ENCODE results near the gene TMEFF2. TPM values are rescaled to one million over a fixed set of nuclear protein-coding genes. Genes with fewer than 3 reads are reported as not detected.
"Not testable (repeated sequence)": the region's sequence is repeated elsewhere in the genome, so short reads cannot be mapped to it uniquely, and the experiment has no call there.

The TMEFF2 gene
- total and polyA plus RNA-seq, 3 experiments from 2014 or later = not detected

DNA sequence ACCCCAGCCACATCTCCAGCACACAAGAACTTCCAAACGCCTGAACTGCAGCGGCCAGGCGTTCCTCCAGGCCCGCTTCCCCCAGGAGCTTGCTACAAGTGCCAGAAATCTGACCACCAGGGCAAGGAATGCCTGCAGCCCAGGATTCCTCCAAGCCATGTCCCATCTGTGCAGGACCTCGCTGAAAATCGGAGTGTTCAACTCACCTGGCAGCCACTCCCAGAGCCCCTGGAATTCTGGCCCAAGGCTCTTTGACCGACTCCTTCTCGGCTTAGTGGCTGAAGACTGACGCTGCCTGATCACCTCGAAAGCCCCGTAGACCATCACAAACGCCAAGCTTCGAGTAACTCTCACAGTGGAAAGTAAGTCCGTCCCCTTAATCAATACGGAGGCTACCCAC is 62.1 kb downstream of the TMEFF2 start:
- H3K4me3 ChIP-seq (ENCODE audit: low read length); H3K9me3 ChIP-seq (ENCODE audit: low read length); H3K36me3 Mint-ChIP-seq; DNase-seq; H3K27me3 Mint-ChIP-seq; H3K4me3 Mint-ChIP-seq; H3K27ac ChIP-seq (ENCODE audit: low read depth, low read length); H3K36me3 ChIP-seq (ENCODE audit: insufficient read depth, low read length); POLR2A ChIA-PET; H3K4me1 ChIP-seq (ENCODE audit: insufficient read depth, low read length); CTCF ChIA-PET; H3K4me1 Mint-ChIP-seq; H3K27me3 ChIP-seq (ENCODE audit: insufficient read depth, low read length, poor library complexity, severe bottlenecking); H3K27ac Mint-ChIP-seq; H3K9me3 Mint-ChIP-seq: not testable (repeated sequence)

DNA sequence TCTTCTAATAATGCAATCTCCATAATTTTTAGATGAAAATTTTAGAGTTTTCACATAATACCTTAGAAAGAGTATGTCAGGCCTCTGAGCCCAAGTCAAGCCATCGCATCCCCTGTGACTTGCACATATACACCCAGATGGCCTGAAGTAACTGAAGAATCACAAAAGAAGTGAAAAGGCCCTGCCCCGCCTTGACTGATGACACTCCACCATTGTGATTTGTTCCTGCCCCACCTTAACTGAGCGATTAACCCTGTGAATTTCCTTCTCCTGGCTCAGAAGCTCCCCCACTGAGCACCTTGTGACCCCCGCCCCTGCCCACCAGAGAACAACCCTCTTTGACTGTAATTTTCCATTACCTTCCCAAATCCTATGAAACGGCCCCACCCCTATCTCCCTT is 64.4 kb downstream of the TMEFF2 start:
- H3K4me3 Mint-ChIP-seq; H3K9me3 Mint-ChIP-seq; H3K4me3 ChIP-seq (ENCODE audit: low read length); H3K27me3 ChIP-seq (ENCODE audit: insufficient read depth, low read length, poor library complexity, severe bottlenecking); DNase-seq; H3K36me3 Mint-ChIP-seq; POLR2A ChIA-PET; H3K27ac ChIP-seq (ENCODE audit: low read depth, low read length); H3K27me3 Mint-ChIP-seq; H3K4me1 Mint-ChIP-seq; H3K27ac Mint-ChIP-seq; CTCF ChIA-PET; H3K4me1 ChIP-seq (ENCODE audit: insufficient read depth, low read length); H3K36me3 ChIP-seq (ENCODE audit: insufficient read depth, low read length); H3K9me3 ChIP-seq (ENCODE audit: low read length): not testable (repeated sequence)

DNA sequence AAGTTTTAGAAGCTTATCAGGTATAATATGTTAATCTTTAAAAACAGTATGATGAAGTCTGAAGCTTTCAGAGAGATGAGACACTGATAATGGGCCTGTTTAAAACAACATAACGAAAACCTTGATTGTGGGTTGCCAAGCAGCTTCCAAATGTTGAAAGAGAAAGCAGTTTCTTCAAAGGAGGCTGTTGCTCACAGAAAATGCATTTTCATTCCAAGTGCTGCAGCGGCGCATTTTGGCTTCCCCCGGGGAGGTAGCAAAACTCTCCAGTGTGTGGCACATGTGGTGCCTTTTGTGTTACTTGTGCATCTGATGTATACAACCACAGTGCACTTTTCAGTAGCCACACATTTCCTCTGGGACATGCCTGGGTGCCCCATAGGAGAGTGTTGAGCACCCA is 66.1 kb downstream of the TMEFF2 start:
- CTCF ChIA-PET = no interaction called here

DNA sequence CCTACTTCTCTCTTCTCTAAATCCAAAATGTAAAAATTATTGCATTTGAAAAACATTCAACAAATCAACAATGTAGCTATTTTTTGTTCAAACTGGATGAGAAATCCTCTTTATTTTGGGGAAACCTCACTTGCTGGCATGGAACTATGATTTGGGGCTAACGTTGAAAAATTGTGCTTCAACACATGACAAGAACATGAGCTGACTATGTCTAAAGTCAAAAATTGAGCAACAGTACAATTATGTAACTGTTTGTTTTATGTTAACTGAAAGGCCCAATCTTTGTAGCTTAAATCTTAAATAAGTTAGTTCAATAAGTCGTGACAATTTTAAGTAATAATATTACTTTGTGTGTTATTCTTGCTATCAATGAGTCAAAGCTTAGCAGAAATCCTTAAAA is 67.3 kb downstream of the TMEFF2 start:
- H3K27ac Mint-ChIP-seq = no peak overlapping the region
- no peak for DNase-seq
- Histone ChIP-seq H3K4me1 (ENCODE audit: insufficient read depth, low read length) (no peaks in the 10 kb centered on the region), H3K36me3 (ENCODE audit: insufficient read depth, low read length) (no peaks in the 10 kb centered on the region), H3K27me3 (ENCODE audit: insufficient read depth, low read length, poor library complexity, severe bottlenecking) (no peaks in the 10 kb centered on the region), H3K4me3 (ENCODE audit: low read length) (no peak overlapping the region), H3K9me3 (ENCODE audit: low read length) (no peaks in the 10 kb centered on the region), H3K27ac (ENCODE audit: low read depth, low read length) (no peak overlapping the region)
- no peak overlapping the region for H3K4me3 Mint-ChIP-seq
- peaks cover 0 to 7% of the 10 kb centered on the region in 2 donors for H3K27me3 Mint-ChIP-seq
- H3K4me1 Mint-ChIP-seq = no peaks in the 10 kb centered on the region
- POLR2A ChIA-PET = no interaction called here
- H3K9me3 Mint-ChIP-seq = no peaks in the 10 kb centered on the region
- CTCF ChIA-PET = no interaction called here
- no peaks in the 10 kb centered on the region for H3K36me3 Mint-ChIP-seq

More for the DNA sequence above, 66.1 kb downstream of the TMEFF2 start:
- no peaks in the 10 kb centered on the region for H3K4me1 ChIP-seq (ENCODE audit: insufficient read depth, low read length)
- no peaks in the 10 kb centered on the region for H3K36me3 ChIP-seq (ENCODE audit: insufficient read depth, low read length)
- H3K27ac ChIP-seq (ENCODE audit: low read depth, low read length) = no peak overlapping the region
- Mint-ChIP-seq H3K4me1 (no peaks in the 10 kb centered on the region), H3K27me3 (peaks cover 0 to 8% of the 10 kb centered on the region in 2 donors), H3K4me3 (no peak overlapping the region), H3K9me3 (no peaks in the 10 kb centered on the region), H3K36me3 (no peaks in the 10 kb centered on the region), H3K27ac (no peak overlapping the region)
- POLR2A ChIA-PET = no interaction called here
- H3K9me3 ChIP-seq (ENCODE audit: low read length) = no peaks in the 10 kb centered on the region
- H3K4me3 ChIP-seq (ENCODE audit: low read length) = no peak overlapping the region
- no peak for DNase-seq
- H3K27me3 ChIP-seq (ENCODE audit: insufficient read depth, low read length, poor library complexity, severe bottlenecking) = no peaks in the 10 kb centered on the region

DNA sequence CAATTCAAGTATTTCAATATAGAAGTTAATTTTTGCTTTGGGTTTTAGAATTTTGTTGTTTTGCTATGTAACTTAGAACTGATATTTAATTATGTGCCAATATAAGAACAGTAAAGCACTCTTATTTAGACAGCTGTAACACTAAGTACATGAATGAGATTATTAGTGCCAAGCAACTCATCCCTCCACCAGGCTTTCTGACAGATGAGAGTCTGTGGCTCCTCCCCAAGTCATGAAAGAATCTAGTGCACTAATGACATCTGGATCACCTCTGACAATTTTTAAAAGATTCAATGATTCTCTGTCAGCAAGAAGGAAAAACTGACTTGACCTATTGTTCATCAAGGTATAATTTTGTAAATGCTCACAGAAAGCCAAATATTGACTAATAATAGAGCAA is 67.8 kb downstream of the TMEFF2 start:
- Histone ChIP-seq H3K27ac (ENCODE audit: low read depth, low read length) (no peak overlapping the region), H3K4me3 (ENCODE audit: low read length) (no peak overlapping the region), H3K36me3 (ENCODE audit: insufficient read depth, low read length) (no peaks in the 10 kb centered on the region), H3K9me3 (ENCODE audit: low read length) (no peaks in the 10 kb centered on the region), H3K4me1 (ENCODE audit: insufficient read depth, low read length) (no peaks in the 10 kb centered on the region), H3K27me3 (ENCODE audit: insufficient read depth, low read length, poor library complexity, severe bottlenecking) (no peaks in the 10 kb centered on the region)
- Mint-ChIP-seq H3K27ac (no peak overlapping the region), H3K9me3 (no peaks in the 10 kb centered on the region), H3K4me1 (no peaks in the 10 kb centered on the region), H3K36me3 (no peaks in the 10 kb centered on the region), H3K4me3 (no peak overlapping the region), H3K27me3 (peaks cover 0 to 7% of the 10 kb centered on the region in 2 donors)
- ChIA-PET POLR2A (no interaction called here), CTCF (no interaction called here)
- no peak for DNase-seq

DNA sequence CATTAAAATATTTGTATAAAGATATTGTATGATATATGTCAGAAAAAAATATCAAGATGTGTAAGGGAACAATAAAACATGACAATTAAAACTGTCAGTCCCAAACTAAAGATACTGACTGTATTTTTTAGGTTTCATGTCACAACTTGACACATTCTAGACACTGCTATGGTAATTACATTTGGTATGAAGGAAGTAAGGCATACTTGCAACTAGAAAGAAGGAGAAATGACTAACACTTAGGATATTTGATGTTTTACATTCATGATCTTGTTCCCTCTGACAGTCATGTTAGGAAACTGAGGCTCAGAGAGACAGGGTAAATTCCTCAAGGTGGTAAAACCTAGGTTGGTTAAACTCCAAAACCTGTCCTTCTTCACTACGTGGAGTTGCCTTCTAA is 68.3 kb downstream of the TMEFF2 start:
- Mint-ChIP-seq H3K36me3 (no peaks in the 10 kb centered on the region), H3K4me1 (no peaks in the 10 kb centered on the region), H3K9me3 (no peaks in the 10 kb centered on the region), H3K4me3 (no peak overlapping the region), H3K27ac (no peak overlapping the region), H3K27me3 (peaks cover 0 to 7% of the 10 kb centered on the region in 2 donors)
- H3K27me3 ChIP-seq (ENCODE audit: insufficient read depth, low read length, poor library complexity, severe bottlenecking) = no peaks in the 10 kb centered on the region
- H3K36me3 ChIP-seq (ENCODE audit: insufficient read depth, low read length) = no peaks in the 10 kb centered on the region
- ChIA-PET CTCF (no interaction called here), POLR2A (no interaction called here)
- no peaks in the 10 kb centered on the region for H3K4me1 ChIP-seq (ENCODE audit: insufficient read depth, low read length)
- no peaks in the 10 kb centered on the region for H3K9me3 ChIP-seq (ENCODE audit: low read length)
- DNase-seq = no peak
- no peak overlapping the region for H3K4me3 ChIP-seq (ENCODE audit: low read length)
- no peak overlapping the region for H3K27ac ChIP-seq (ENCODE audit: low read depth, low read length)

DNA sequence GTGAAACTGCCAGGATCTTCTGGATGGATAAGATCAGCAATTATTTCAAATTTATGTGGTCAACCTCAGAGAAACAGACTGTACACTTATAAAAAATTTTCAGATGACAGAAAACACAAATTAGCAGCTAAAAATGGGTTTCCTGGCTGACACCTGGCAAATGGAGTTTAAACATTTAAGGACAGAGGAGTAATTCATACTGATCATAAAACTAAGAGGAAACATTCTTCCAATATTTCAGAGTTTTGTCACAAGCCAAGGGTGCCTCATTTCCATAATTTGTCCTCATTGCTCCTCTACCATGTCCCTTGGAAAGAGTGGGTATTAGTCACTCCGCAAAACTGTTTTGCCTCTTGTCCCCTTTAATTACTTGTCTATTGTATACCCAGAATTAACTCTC is 70.2 kb downstream of the TMEFF2 start:
- ChIA-PET CTCF (no interaction called here), POLR2A (no interaction called here)
- no peaks in the 10 kb centered on the region for H3K36me3 Mint-ChIP-seq
- H3K9me3 Mint-ChIP-seq = no peaks in the 10 kb centered on the region
- no peak overlapping the region for H3K27ac ChIP-seq (ENCODE audit: low read depth, low read length)
- H3K27me3 Mint-ChIP-seq = peaks cover 0 to 13% of the 10 kb centered on the region in 2 donors
- no peak for DNase-seq
- no peaks in the 10 kb centered on the region for H3K27me3 ChIP-seq (ENCODE audit: insufficient read depth, low read length, poor library complexity, severe bottlenecking)
- no peak overlapping the region for H3K27ac Mint-ChIP-seq
- H3K4me3 ChIP-seq (ENCODE audit: low read length) = no peak overlapping the region
- no peaks in the 10 kb centered on the region for H3K9me3 ChIP-seq (ENCODE audit: low read length)
- no peaks in the 10 kb centered on the region for H3K36me3 ChIP-seq (ENCODE audit: insufficient read depth, low read length)
- H3K4me3 Mint-ChIP-seq = no peak overlapping the region
- no peaks in the 10 kb centered on the region for H3K4me1 Mint-ChIP-seq
- no peaks in the 10 kb centered on the region for H3K4me1 ChIP-seq (ENCODE audit: insufficient read depth, low read length)

DNA sequence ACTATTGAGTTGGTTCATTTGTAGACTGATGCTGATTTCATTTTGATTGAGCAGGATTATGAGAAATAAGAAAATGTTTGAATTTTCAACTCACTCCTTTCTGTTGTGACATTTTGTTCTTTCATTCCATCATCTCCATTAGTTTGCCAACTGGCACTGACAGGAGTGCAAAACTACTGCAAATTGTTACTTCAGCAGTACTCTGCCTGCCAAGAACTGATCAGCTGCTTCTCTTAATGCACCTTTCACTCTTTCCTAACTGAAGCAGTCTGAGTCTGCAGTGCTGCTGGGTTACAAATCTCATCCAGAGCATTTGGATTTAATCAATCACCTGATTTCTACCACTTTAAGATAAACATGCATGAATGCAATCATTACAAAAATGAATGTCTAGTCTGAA is 70.9 kb downstream of the TMEFF2 start:
- Mint-ChIP-seq H3K27ac (no peak overlapping the region), H3K27me3 (peaks cover 0 to 13% of the 10 kb centered on the region in 2 donors), H3K4me1 (no peaks in the 10 kb centered on the region), H3K9me3 (no peaks in the 10 kb centered on the region), H3K36me3 (no peaks in the 10 kb centered on the region), H3K4me3 (no peak overlapping the region)
- ChIA-PET POLR2A (no interaction called here), CTCF (no interaction called here)
- no peaks in the 10 kb centered on the region for H3K4me1 ChIP-seq (ENCODE audit: insufficient read depth, low read length)
- no peaks in the 10 kb centered on the region for H3K9me3 ChIP-seq (ENCODE audit: low read length)
- no peak overlapping the region for H3K27ac ChIP-seq (ENCODE audit: low read depth, low read length)
- no peaks in the 10 kb centered on the region for H3K27me3 ChIP-seq (ENCODE audit: insufficient read depth, low read length, poor library complexity, severe bottlenecking)
- no peaks in the 10 kb centered on the region for H3K36me3 ChIP-seq (ENCODE audit: insufficient read depth, low read length)
- no peak overlapping the region for H3K4me3 ChIP-seq (ENCODE audit: low read length)
- DNase-seq = no peak

DNA sequence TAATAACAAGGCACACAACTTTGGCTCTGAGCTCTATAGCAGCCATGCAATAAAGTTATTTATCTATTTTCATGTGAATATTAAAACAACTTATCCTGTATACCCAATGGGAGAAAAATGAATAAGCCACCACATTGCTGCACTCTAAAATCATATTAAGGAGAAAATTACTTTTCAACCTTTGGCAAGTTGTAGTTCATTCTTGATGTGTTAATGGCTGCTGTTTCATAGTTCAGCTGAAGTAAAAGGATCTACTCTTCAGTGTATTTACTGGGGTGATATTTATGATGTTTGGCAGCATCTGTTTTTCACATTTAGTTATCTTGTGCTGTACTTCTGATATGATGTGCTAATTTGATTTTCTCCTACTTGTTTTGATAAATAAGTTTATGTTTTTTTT is 71.8 kb downstream of the TMEFF2 start:
- H3K4me3 ChIP-seq (ENCODE audit: low read length) = no peak overlapping the region
- no peaks in the 10 kb centered on the region for H3K36me3 ChIP-seq (ENCODE audit: insufficient read depth, low read length)
- ChIA-PET POLR2A (no interaction called here), CTCF (no interaction called here)
- H3K27me3 Mint-ChIP-seq = peaks cover 1 to 13% of the 10 kb centered on the region in 2 donors
- H3K27ac ChIP-seq (ENCODE audit: low read depth, low read length) = no peak overlapping the region
- no peaks in the 10 kb centered on the region for H3K27me3 ChIP-seq (ENCODE audit: insufficient read depth, low read length, poor library complexity, severe bottlenecking)
- no peak for DNase-seq
- no peaks in the 10 kb centered on the region for H3K4me1 Mint-ChIP-seq
- H3K36me3 Mint-ChIP-seq = no peaks in the 10 kb centered on the region
- H3K9me3 ChIP-seq (ENCODE audit: low read length) = no peaks in the 10 kb centered on the region
- H3K4me1 ChIP-seq (ENCODE audit: insufficient read depth, low read length) = no peaks in the 10 kb centered on the region
- no peak overlapping the region for H3K27ac Mint-ChIP-seq
- peaks cover 0 to 6% (median 2%) of the 10 kb centered on the region in 5 donors for H3K9me3 Mint-ChIP-seq
- no peak overlapping the region for H3K4me3 Mint-ChIP-seq
